SK-N-SH (cell line): ENCODE data around the gene FRMPD1. TPM values are rescaled to one million over a fixed set of nuclear protein-coding genes. Genes with fewer than 3 reads are reported as not detected.
A peak's percentile ranks its signal among the peaks of the same experiment; 100 is the strongest.

Experiments used
- CTCF ChIA-PET: fragments of 300-600, 350-600 bp; formaldehyde crosslinking; extraction: SDS; loops from one replicate; lab custom pipeline; 2021; lab: Yijun Ruan, JAX
- POLR2A ChIA-PET: fragments of 350-600 bp; sonication (Branson Sonifier 250); formaldehyde crosslinking; extraction: SDS; loops from one replicate; lab custom pipeline; 2020; ENCODE audit warnings: antibody characterized with exemption, inconsistent platforms; lab: Yijun Ruan, JAX
- DNase-seq: peaks from one replicate; pipeline ENCODE4 v3.0.0; 2012
- H2AFZ ChIP-seq: fragments of 200-600 bp; sonication (generic); 2 replicates; pipeline ENCODE4 v1.8.1; 2016; ENCODE audit warnings: antibody characterized with exemption, mild to moderate bottlenecking, low read depth
- H3F3A ChIP-seq: fragments of 200-600 bp; sonication (generic); replicated peaks from 2 replicates; pipeline ENCODE3; 2016; ENCODE audit warnings: antibody characterized with exemption, mild to moderate bottlenecking; ENCODE audit not compliant: insufficient read depth
- H3K27ac ChIP-seq, 2 experiments: fragments of 200-500 bp in 1 of 2; fragments of 200-600 bp in 1 of 2; sonication (Bioruptor generic) in 1 of 2; sonication (generic), shearing (Covaris generic) in 1 of 2; 2 replicates each; pipeline versions ENCODE4 v1.5.1 to v1.6.1; 2014 to 2016; ENCODE audit warnings: low read depth in 2 of 2, inconsistent platforms in 1 of 2, low read length in 1 of 2, mild to moderate bottlenecking in 1 of 2, mixed read lengths in 1 of 2
- H3K27me3 ChIP-seq: fragments of 200-600 bp; sonication (generic), shearing (Covaris generic); 2 replicates; pipeline ENCODE4 v1.6.1; 2016; ENCODE audit warnings: mixed run types; ENCODE audit not compliant: insufficient read depth
- H3K36me3 ChIP-seq, 2 experiments: fragments of 200-500 bp in 1 of 2; fragments of 200-600 bp in 1 of 2; sonication (Bioruptor generic) in 1 of 2; sonication (generic) in 1 of 2; replicated peaks in 1 of 2; 2 replicates each; pipeline versions ENCODE3 to v1.5.1; 2014 to 2016; ENCODE audit warnings: low read length in 1 of 2, mild to moderate bottlenecking in 1 of 2; ENCODE audit not compliant: insufficient read depth in 2 of 2, control insufficient read depth in 1 of 2
- H3K4me1 ChIP-seq, 2 experiments: fragments of 200-500 bp in 1 of 2; fragments of 200-600 bp in 1 of 2; sonication (Bioruptor generic) in 1 of 2; sonication (generic), shearing (Covaris generic) in 1 of 2; 2 replicates each; pipeline versions ENCODE4 v1.5.1 to v1.6.1; 2014 to 2016; ENCODE audit warnings: low read depth in 1 of 2, low read length in 1 of 2, mixed run types in 1 of 2; ENCODE audit not compliant: insufficient read depth in 2 of 2, control insufficient read depth in 1 of 2
- H3K4me2 ChIP-seq: fragments of 200-600 bp; sonication (generic), shearing (Covaris generic); 2 replicates; pipeline ENCODE4 v1.6.1; 2017; ENCODE audit warnings: mixed run types
- H3K4me3 ChIP-seq, 2 experiments: fragments of 200-500 bp in 1 of 2; fragments of 200-600 bp in 1 of 2; sonication (Bioruptor generic) in 1 of 2; sonication (generic), shearing (Covaris generic) in 1 of 2; 2 replicates each; pipeline versions ENCODE4 v1.5.1 to v1.8.1; 2014 to 2016; ENCODE audit warnings: low read depth in 2 of 2, inconsistent platforms in 1 of 2, low read length in 1 of 2, mild to moderate bottlenecking in 1 of 2, mixed read lengths in 1 of 2, moderate library complexity in 1 of 2
- H3K79me2 ChIP-seq: fragments of 200-600 bp; sonication (generic); 2 replicates; pipeline ENCODE4 v1.8.1; 2017; ENCODE audit warnings: mild to moderate bottlenecking; ENCODE audit not compliant: insufficient read depth
- H3K9ac ChIP-seq: fragments of 200-600 bp; sonication (generic); 2 replicates; pipeline ENCODE4 v1.6.1; 2017; ENCODE audit warnings: mixed run types
- H3K9me2 ChIP-seq: fragments of 200-600 bp; sonication (generic); 2 replicates; pipeline ENCODE4 v1.6.1; 2017; ENCODE audit warnings: mixed run types
- H3K9me3 ChIP-seq: fragments of 200-600 bp; sonication (generic); 2 replicates; pipeline ENCODE4 v1.6.1; 2017; ENCODE audit warnings: mixed run types, mild to moderate bottlenecking, moderate library complexity
- H4K20me1 ChIP-seq: fragments of 200-600 bp; sonication (generic); 2 replicates; pipeline ENCODE4 v1.6.1; 2017; ENCODE audit warnings: mild to moderate bottlenecking, mixed run types; ENCODE audit not compliant: insufficient read depth
- CHD2 ChIP-seq: fragments of 150-350 bp; IDR thresholded peaks from 2 replicates; pipeline ENCODE4 v1.6.1; 2018; ENCODE audit warnings: low read length; ENCODE audit not compliant: partially characterized antibody
- EP300 ChIP-seq, 2 experiments: IDR thresholded peaks; 2 replicates each; pipeline versions ENCODE4 v1.4.0 to v1.6.1; 2012; ENCODE audit warnings: borderline replicate concordance in 1 of 2, low read depth in 1 of 2, low read length in 1 of 2
- EZH2phosphoT487 ChIP-seq: fragments of 200-600 bp; sonication (generic); IDR thresholded peaks from 2 replicates; pipeline ENCODE4 v1.6.1; 2017; ENCODE audit warnings: low read depth, mixed run types, mild to moderate bottlenecking, antibody characterized with exemption, moderate library complexity, borderline replicate concordance
- FOSL2 ChIP-seq: IDR thresholded peaks from 2 replicates; pipeline ENCODE4 v1.4.0; 2012; ENCODE audit warnings: low read depth, mild to moderate bottlenecking, moderate library complexity, borderline replicate concordance
- FOXJ3 ChIP-seq: sonication (generic); formaldehyde crosslinking; IDR thresholded peaks from 2 replicates; pipeline ENCODE4 v1.5.1; 2020; ENCODE audit warnings: mild to moderate bottlenecking, missing genetic modification reagents
- GATA2 ChIP-seq: sonication (generic); formaldehyde crosslinking; IDR thresholded peaks from 2 replicates; pipeline ENCODE4 v1.5.0; 2020; ENCODE audit warnings: mild to moderate bottlenecking, missing genetic modification reagents
- MEF2A ChIP-seq: IDR thresholded peaks from 2 replicates; pipeline ENCODE4 v1.4.0; 2012; ENCODE audit warnings: low read depth, borderline replicate concordance
- MXI1 ChIP-seq: IDR thresholded peaks from 2 replicates; pipeline ENCODE4 v1.6.1; 2012; ENCODE audit warnings: mild to moderate bottlenecking, low read depth, low read length, improper control_type of control experiment
- NFIC ChIP-seq: IDR thresholded peaks from 2 replicates; pipeline ENCODE4 v1.4.0; 2012; ENCODE audit warnings: borderline replicate concordance
- NRF1 ChIP-seq: IDR thresholded peaks from 2 replicates; pipeline ENCODE4 v1.6.1; 2012; ENCODE audit warnings: low read depth, mild to moderate bottlenecking, low read length
- PBX3 ChIP-seq: IDR thresholded peaks from 2 replicates; pipeline ENCODE4; 2012
- RCOR1 ChIP-seq: fragments of 150-350 bp; IDR thresholded peaks from 2 replicates; pipeline ENCODE4 v1.6.1; 2017; ENCODE audit warnings: antibody characterized with exemption, low read length
- RFX5 ChIP-seq: IDR thresholded peaks from 2 replicates; pipeline ENCODE4 v1.6.1; 2012; ENCODE audit warnings: mild to moderate bottlenecking, improper control_type of control experiment, low read length
- TCF12 ChIP-seq: IDR thresholded peaks from 2 replicates; pipeline ENCODE4 v1.4.0; 2012
- TEAD4 ChIP-seq: IDR thresholded peaks from 2 replicates; pipeline ENCODE4 v1.4.0; 2012; ENCODE audit warnings: mild to moderate bottlenecking, borderline replicate concordance; ENCODE audit not compliant: insufficient read depth
- USF2 ChIP-seq: fragments of 150-350 bp; IDR thresholded peaks from 2 replicates; pipeline ENCODE4 v1.6.1; 2017; ENCODE audit warnings: antibody characterized with exemption, low read length, low read depth, borderline replicate concordance
- WGBS: methylation state at CpG from one replicate; pipeline ENCODE4 v1.1.6; 2017; ENCODE audit warnings: low lambda C conversion rate; 5-methylcytosine and 5-hydroxymethylcytosine counted together
- polyA plus RNA-seq, 3 experiments: library from polyadenylated mRNA; depleted of rRNA; stranded (reverse); fragments of >200 nt; gene quantifications; 2 replicates each; pipeline ENCODE4 v1.2.3, GENCODE V29; 2012
- TF ChIP-seq, protein P1 (sequence below): IDR thresholded peaks from 2 replicates; pipeline ENCODE4 v1.6.1; 2012; ENCODE audit warnings: mild to moderate bottlenecking, low read depth, low read length, moderate library complexity
- TF ChIP-seq, protein P2 (sequence below): IDR thresholded peaks from 2 replicates; pipeline ENCODE4 v1.4.0; 2012; ENCODE audit warnings: low read depth, borderline replicate concordance

The FRMPD1 gene
- polyA plus RNA-seq, 1 of the 3 experiments (the other 2 are of a cell fraction): not detected

- TF ChIP-seq, protein P1, sequence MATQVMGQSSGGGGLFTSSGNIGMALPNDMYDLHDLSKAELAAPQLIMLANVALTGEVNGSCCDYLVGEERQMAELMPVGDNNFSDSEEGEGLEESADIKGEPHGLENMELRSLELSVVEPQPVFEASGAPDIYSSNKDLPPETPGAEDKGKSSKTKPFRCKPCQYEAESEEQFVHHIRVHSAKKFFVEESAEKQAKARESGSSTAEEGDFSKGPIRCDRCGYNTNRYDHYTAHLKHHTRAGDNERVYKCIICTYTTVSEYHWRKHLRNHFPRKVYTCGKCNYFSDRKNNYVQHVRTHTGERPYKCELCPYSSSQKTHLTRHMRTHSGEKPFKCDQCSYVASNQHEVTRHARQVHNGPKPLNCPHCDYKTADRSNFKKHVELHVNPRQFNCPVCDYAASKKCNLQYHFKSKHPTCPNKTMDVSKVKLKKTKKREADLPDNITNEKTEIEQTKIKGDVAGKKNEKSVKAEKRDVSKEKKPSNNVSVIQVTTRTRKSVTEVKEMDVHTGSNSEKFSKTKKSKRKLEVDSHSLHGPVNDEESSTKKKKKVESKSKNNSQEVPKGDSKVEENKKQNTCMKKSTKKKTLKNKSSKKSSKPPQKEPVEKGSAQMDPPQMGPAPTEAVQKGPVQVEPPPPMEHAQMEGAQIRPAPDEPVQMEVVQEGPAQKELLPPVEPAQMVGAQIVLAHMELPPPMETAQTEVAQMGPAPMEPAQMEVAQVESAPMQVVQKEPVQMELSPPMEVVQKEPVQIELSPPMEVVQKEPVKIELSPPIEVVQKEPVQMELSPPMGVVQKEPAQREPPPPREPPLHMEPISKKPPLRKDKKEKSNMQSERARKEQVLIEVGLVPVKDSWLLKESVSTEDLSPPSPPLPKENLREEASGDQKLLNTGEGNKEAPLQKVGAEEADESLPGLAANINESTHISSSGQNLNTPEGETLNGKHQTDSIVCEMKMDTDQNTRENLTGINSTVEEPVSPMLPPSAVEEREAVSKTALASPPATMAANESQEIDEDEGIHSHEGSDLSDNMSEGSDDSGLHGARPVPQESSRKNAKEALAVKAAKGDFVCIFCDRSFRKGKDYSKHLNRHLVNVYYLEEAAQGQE: no peak
- no peak for TF ChIP-seq TEAD4
- no peak for TF ChIP-seq FOXJ3
- no peak for TF ChIP-seq USF2
- TF ChIP-seq EZH2phosphoT487: no peak
- TF ChIP-seq MEF2A: no peak
- TF ChIP-seq NFIC: no peak
- no peak for TF ChIP-seq CHD2
- no peak for TF ChIP-seq MXI1
- TF ChIP-seq, protein P2, sequence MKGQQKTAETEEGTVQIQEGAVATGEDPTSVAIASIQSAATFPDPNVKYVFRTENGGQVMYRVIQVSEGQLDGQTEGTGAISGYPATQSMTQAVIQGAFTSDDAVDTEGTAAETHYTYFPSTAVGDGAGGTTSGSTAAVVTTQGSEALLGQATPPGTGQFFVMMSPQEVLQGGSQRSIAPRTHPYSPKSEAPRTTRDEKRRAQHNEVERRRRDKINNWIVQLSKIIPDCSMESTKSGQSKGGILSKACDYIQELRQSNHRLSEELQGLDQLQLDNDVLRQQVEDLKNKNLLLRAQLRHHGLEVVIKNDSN: no peak
- TF ChIP-seq FOSL2: no peak
These were observed 29.3 kb upstream of the FRMPD1 start (continued) for GRCh38 chr9:37621273-37622121.

GRCh38 chr9:37622462-37622861, 28.3 kb upstream of the FRMPD1 start:
- Histone ChIP-seq H2AFZ (no peak overlapping the region), H3K4me1 (peaks cover 0 to 23% of the 10 kb centered on the region in 2 experiments; a peak in 2 of 4 replicates), H4K20me1 (no peaks in the 10 kb centered on the region), H3K9me3 (no peaks in the 10 kb centered on the region), H3F3A (no peaks in the 10 kb centered on the region), H3K9ac (no peak overlapping the region), H3K27ac (peak overlapping the region in 1 of 2 experiments; percentile 92; a peak in 2 of 4 replicates), H3K36me3 (no peaks in the 10 kb centered on the region), H3K9me2 (no peaks in the 10 kb centered on the region), H3K27me3 (no peaks in the 10 kb centered on the region), H3K4me3 (no peak overlapping the region), H3K4me2 (no peak overlapping the region), H3K79me2 (no peaks in the 10 kb centered on the region)
- ChIA-PET POLR2A (interaction anchor here (0.5 to 1.1 kb wide), 5 partner anchors 32 to 199 kb away, joined by 3 read pairs; no protein-coding TSS in a partner anchor), CTCF (interaction anchor here (1.1 to 2.8 kb wide), 3 partner anchors 12 to 28 kb away, joined by 3 to 15 read pairs (median 5); partner anchors contain the start of gene FRMPD1)
- WGBS: 8% methylated on average over 4 of the region's 4 CpGs
- DNase-seq: peak; percentile 49
- TF ChIP-seq RCOR1 (peak; percentile 92), RFX5 (no peak), CHD2 (peak; percentile 37), EP300 (IDR thresholded peaks at IDR 0.05; ENCODE audit: borderline replicate concordance in 1 of 2, low read depth in 1 of 2, low read length in 1 of 2) (peak in 1 of 2 experiments; percentile 81; a peak in 2 of 4 replicates), NRF1 (no peak), PBX3 (no peak), TCF12 (peak; percentile 59), GATA2 (peak; percentile 92)
- TF ChIP-seq, protein P2: no peak
